GM12874 (cell line): ENCODE results near the gene SLC44A1.

Source experiments
- CTCF ChIP-seq: IDR thresholded peaks from 2 replicates; pipeline ENCODE4 v1.5.1; 2011; ENCODE audit warnings: low read depth, mild to moderate bottlenecking, control low read depth, low read length, moderate library complexity; ENCODE audit not compliant: insufficient read depth

Gene SLC44A1

DNA sequence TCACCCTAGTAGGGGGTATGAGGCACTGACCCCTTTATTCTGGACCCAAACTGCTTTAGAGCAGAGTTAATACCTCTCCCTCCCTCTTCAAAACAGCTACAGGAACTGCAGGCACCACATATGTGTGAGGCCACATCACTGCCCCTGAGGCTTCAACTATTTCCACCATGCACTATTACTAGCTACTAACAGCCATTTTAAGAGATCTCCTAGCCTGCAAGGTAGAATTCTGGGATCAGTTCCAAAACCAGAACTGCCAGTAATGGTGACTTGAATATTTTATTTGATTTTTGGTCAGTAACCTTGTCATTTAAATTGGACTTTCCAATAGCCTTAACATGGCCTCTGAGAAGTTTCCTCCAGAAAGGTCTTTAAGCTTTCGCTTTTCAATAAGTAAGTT, 148.1 kb downstream of the SLC44A1 start:
- TF ChIP-seq CTCF: no peak

GRCh38 chr9:105393576-105394344, 149.3 kb downstream of the SLC44A1 start:
- TF ChIP-seq CTCF: no peak

- no peak for TF ChIP-seq CTCF
Observed at GRCh38 chr9:105396441-105396840, 152.0 kb downstream of the SLC44A1 start.

DNA sequence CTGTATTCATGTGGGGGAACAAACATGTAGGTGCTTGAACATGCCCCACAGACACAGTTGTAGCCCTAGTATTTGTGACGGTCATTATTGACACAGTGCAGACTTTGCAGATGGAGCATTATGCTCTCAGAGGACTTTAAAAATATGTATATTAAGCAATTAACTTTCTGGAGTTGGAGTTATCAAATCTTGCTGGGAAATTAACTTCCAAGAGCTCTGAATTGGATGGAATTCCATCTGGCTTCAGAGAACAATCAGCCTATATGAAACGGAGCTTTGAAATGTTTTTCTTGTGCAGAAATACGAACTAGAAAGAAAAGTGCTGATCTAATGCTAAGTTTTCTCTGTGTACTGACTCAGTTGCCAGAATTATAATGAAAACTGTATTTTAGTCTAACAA, 152.4 kb downstream of the SLC44A1 start:
- TF ChIP-seq CTCF: no peak

- TF ChIP-seq CTCF: no peak
Observed at GRCh38 chr9:105399117-105399516, 154.7 kb downstream of the SLC44A1 start.

- TF ChIP-seq CTCF: no peak
Observed at GRCh38 chr9:105401651-105402050, 157.2 kb downstream of the SLC44A1 start.

- no peak for TF ChIP-seq CTCF
Observed at GRCh38 chr9:105403552-105404248, 159.2 kb downstream of the SLC44A1 start.
